GM19025 (cell line): ENCODE data around the gene FASTK.

ENCODE experiments used
- ATAC-seq: cut with Tn5 transposase; IDR thresholded peaks from one replicate; pipeline ENCODE4 v1.9.1; 2021; ENCODE audit warnings: mild to moderate bottlenecking, low read depth, moderate library complexity; ENCODE audit not compliant: unreplicated experiment

Gene FASTK, protein sequence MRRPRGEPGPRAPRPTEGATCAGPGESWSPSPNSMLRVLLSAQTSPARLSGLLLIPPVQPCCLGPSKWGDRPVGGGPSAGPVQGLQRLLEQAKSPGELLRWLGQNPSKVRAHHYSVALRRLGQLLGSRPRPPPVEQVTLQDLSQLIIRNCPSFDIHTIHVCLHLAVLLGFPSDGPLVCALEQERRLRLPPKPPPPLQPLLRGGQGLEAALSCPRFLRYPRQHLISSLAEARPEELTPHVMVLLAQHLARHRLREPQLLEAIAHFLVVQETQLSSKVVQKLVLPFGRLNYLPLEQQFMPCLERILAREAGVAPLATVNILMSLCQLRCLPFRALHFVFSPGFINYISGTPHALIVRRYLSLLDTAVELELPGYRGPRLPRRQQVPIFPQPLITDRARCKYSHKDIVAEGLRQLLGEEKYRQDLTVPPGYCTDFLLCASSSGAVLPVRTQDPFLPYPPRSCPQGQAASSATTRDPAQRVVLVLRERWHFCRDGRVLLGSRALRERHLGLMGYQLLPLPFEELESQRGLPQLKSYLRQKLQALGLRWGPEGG

DNA sequence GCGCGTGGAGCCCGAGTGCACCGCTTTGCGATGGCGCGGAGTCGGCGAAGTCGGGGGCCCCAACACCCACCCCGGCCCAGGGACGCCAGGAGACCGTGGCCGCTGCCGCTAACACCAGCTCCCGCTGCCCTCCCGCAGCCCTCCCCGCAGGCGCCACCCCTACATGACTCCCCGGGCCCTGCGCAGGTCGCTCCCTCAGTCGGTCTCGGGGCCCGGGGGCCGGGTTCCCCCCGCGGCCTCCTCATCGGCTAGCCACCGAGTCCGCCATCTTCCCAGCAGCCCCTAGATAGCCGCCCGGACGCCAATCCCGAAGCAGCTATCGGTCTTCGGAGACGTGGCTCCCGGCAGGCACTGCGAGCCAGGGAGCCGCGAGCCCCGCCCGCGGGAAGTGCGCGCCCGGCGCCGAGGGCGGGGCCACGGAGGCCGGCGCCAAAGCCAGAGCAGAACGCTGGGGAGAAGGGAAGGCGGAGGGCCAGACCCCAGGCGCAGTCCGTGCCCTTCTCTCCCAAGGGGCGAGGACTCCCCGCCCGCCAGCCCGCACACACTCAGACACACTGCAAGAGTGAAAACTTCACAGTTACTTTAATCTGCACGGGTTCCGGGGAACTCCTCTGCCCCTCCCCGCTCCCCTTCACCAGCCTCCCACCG, at the start of gene FASTK:
Gene FASTK, minus strand, starts transcription at position 288 of the 648 bp plus-strand sequence. Its CDS starts 43 bp downstream, at position 245.
- peak; percentile 79 for ATAC-seq

GRCh38 chr7:151129960-151130591, 49.5 kb upstream of the FASTK start:
- ATAC-seq = no peak

DNA sequence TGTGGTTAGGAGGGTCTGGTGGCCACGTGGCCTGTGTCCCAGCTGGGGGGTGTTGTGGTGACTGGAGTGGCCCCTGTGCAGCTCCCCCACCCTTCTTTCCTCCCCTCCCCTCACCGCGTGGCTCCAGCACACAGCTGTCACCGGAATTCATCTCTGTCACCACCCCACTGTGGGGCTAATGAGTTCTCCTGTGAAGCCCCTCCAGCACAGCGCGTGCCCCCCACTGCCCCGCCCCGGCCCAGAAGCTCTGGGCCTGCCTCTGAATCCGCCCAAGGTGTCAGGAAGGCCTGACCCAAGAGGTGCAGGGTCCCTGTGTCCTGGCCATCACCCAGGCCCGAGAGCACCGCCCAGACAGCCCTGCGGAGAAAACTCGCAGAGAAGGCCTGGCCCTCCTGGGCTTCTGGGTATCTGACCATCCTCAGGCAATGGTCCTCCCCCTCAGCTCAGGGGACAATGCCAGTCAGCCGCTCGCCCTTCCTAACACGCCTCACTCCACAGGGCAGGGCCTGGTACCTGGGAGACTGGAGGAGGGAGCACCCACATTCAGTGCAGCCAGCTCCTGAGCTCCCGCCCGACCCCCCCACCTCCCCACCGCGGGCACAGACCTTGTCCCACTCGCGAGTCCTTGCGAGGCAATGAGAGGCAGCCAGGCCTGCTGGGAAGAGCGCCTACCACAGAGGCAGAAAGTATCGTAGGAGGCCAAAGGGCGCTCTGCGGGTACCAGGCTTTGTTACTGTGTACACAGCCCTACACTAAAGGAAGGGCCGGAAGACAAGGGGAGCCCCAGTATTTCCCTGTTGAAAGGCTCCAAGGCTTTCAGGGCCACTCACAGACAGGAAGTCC, 48.7 kb upstream of the FASTK start:
- ATAC-seq = no peak

- ATAC-seq = no peak
These were observed 48.1 kb upstream of the FASTK start for GRCh38 chr7:151128716-151129115.

GRCh38 chr7:151128144-151128543, 47.5 kb upstream of the FASTK start:
- no peak for ATAC-seq

DNA sequence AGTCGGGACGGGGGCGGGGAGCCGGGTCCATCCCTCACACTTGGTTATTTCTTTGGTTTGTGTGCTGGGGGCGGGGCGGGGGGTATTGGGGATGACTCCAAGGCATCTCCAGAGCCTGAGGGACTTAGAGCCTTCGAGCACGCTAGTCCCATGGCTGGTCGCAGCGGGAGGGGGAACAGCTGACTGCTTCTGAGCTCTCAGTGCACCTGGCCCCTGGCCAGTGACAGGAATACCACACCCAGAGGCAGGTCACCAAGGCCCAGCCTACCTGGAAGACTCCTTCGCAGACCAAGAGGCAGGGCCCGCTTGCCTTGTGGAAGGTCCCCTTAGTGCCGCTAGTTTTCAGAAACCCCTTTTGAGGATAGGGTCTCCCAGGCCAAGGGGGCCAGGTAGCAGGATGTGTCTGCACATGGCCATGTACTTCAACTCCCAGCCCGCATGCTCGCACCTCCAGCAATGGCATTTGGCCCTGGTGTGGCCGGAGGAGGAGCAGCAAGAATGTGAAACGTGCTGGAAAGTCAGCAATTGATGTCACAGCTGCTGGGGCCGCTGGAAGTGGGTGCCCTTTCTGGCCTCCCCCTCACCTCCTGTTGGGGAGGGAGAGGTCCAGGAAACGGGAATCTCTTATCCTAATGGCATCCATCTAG, 46.0 kb upstream of the FASTK start:
- no peak for ATAC-seq

DNA sequence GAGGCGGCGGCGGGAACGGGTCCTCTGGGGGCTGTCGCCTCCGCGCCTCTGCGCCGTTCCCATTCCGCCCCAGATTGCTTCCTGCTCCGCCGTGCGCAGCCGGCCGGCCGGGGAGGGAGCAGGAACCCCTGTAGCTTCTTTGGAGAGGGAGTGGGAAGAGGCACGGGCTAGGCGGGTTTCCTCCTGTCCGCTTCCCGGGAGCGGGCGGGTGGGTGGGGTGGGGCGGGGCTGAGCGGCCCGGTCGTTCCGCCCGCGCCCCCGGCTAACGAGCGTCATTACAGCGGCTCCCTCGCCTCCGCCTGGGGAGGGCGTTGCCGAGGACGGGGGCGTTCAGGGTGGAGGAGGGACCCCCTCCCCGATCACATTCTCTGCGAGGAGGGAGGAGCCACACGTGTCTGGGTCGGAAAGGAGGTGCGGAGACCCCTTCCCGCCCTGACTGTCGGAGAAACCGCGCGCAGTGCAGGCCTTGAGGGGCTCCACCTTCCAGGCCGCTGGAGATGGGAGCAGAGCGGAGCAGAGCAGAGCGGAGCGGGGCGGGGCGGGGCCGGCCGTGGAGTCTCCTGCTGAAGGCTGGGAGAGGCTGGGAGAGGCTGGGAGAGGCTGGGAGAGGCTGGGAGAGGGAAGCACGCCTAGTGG, 45.4 kb upstream of the FASTK start:
- ATAC-seq = no peak

GRCh38 chr7:151125470-151125845, 44.8 kb upstream of the FASTK start:
- no peak for ATAC-seq

- no peak for ATAC-seq
These were observed 44.3 kb upstream of the FASTK start for GRCh38 chr7:151124899-151125399.

GRCh38 chr7:151124481-151124880, 43.9 kb upstream of the FASTK start:
- no peak for ATAC-seq

- ATAC-seq = peak; percentile 92
These were observed 43.3 kb upstream of the FASTK start for GRCh38 chr7:151123822-151124464.

DNA sequence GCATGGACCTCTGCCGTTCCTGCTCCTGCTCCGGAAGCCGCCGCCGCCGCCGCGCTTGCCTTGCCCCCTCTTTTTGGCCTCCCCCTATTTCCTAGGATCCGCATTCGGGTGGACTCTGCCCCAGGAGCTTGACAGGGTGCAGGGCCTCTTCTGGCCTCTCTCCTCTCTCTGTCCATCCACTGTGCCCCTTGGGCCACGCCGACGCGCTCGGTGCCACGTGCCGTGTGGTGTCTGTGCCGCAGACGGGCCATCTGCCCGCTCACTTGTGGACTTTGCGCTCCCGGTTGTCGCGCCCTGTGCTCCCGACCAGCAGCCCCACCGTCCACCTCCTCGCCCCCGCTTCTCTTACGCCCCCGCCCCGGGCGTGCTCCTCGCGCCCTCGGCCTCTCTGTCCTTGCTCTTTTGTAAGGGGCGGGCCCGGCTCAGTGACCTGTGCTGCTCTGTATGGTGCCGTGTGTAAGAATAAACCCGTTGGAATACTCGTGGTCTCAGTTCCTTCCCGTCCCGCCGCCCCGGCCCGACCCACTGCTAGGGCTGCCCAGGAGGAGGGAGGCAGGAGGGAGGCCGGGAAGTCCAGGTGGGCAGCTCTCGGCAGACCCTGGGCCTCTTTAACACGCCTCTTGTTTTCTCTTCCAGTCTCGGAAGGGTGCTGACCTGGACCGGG, 42.7 kb upstream of the FASTK start:
- no peak for ATAC-seq

DNA sequence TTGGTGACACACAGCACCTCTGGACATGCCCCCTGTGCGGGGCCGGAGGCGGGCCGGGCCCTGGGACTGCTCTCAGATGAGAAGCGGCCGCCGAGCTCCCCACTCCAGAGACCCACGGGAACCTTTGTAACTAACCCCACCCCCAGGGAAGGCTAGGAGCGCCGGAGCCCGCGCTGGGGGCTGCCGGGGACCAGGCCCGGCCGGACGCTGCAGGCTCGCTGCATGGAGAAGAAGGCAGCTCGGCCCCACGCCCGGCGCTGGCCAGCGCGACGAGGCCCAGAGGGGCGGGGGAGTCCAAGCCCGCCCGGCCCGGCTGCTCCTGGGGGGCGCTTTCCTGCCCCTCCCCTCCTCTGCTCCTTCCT, 42.2 kb upstream of the FASTK start:
- no peak for ATAC-seq

GRCh38 chr7:151122276-151122675, 41.7 kb upstream of the FASTK start:
- ATAC-seq = no peak

- ATAC-seq = no peak
These were observed 41.0 kb upstream of the FASTK start for GRCh38 chr7:151121380-151122170.

DNA sequence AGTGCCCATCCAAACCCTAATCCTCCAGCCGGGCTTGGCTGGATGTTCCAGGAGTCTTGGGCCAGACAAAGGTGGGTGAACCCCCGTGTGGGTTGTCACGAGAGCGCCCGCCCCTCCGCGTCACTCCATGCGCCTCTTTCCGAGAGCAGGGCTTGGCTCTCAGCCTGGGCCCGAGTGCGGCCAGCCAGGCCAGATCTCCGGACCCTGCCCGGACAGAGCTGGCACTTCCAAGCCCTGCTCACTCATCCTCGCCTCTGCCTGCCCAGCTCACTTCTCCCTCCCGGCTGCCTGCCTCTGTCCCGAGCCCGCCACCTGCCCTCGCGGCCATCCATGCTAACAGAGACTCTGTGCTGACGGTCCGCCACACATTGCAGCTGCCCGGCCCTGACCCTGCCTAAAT, 40.3 kb upstream of the FASTK start:
- no peak for ATAC-seq

- ATAC-seq = no peak
These were observed 39.3 kb upstream of the FASTK start for GRCh38 chr7:151119902-151120301.

- ATAC-seq = no peak
These were observed 38.4 kb upstream of the FASTK start for GRCh38 chr7:151119055-151119415.
